DMS53 treated with DMSO at 0.1 percent for 48 hours (cell line): Measurements from ENCODE around the gene SORBS2.

Experiments used
- DNase-seq: peaks from one replicate; lab custom pipeline; 2025; ENCODE audit not compliant: unreplicated experiment; lab: John Stamatoyannopoulos, UW

Gene SORBS2

GRCh38 chr4:185775792-185776555, 36.0 kb downstream of the SORBS2 start:
- no peak for DNase-seq

- no peak for DNase-seq
These were observed 36.9 kb downstream of the SORBS2 start for GRCh38 chr4:185774845-185775680.

GRCh38 chr4:185774131-185774653, 37.8 kb downstream of the SORBS2 start:
- no peak for DNase-seq

GRCh38 chr4:185773419-185773818, 38.6 kb downstream of the SORBS2 start:
- no peak for DNase-seq

GRCh38 chr4:185772391-185773093, 39.5 kb downstream of the SORBS2 start:
- no peak for DNase-seq

GRCh38 chr4:185771711-185772390, 40.1 kb downstream of the SORBS2 start:
- DNase-seq, result no peak

- DNase-seq, result no peak
These were observed 44.5 kb downstream of the SORBS2 start for GRCh38 chr4:185767528-185767927.

- DNase-seq, result no peak
These were observed 47.1 kb downstream of the SORBS2 start for GRCh38 chr4:185764876-185765275.

GRCh38 chr4:185761352-185762235, 50.4 kb downstream of the SORBS2 start:
- no peak for DNase-seq

GRCh38 chr4:185758807-185759206, 53.2 kb downstream of the SORBS2 start:
- no peak for DNase-seq

- DNase-seq, result no peak
These were observed 56.5 kb downstream of the SORBS2 start for GRCh38 chr4:185755451-185755850.

- DNase-seq, result no peak
These were observed 57.0 kb downstream of the SORBS2 start for GRCh38 chr4:185754961-185755360.

- no peak for DNase-seq
These were observed 59.1 kb downstream of the SORBS2 start for GRCh38 chr4:185752872-185753271.

GRCh38 chr4:185749858-185750257, 62.1 kb downstream of the SORBS2 start:
- no peak for DNase-seq

- no peak for DNase-seq
These were observed 63.0 kb downstream of the SORBS2 start for GRCh38 chr4:185748901-185749390.

- no peak for DNase-seq
These were observed 66.1 kb downstream of the SORBS2 start for GRCh38 chr4:185745891-185746290.

GRCh38 chr4:185744946-185745345, 67.0 kb downstream of the SORBS2 start:
- no peak for DNase-seq

- no peak for DNase-seq
These were observed 67.5 kb downstream of the SORBS2 start for GRCh38 chr4:185744488-185744862.

- DNase-seq, result no peak
These were observed 68.1 kb downstream of the SORBS2 start for GRCh38 chr4:185743722-185744487.
